Common myeloid progenitor, CD34-positive (primary cell): ENCODE measurements around the gene TOM1L1.

Experiments used
- CTCF ChIA-PET: fragments of 350-600 bp; sonication (Branson Sonifier 250); formaldehyde crosslinking; loops from one replicate; lab custom pipeline; 2021; ENCODE audit warnings: antibody characterized with exemption; lab: Charles Lee
- POLR2A ChIA-PET: fragments of 350-600 bp; sonication (Branson Sonifier 250); formaldehyde crosslinking; loops from one replicate; lab custom pipeline; 2021; ENCODE audit warnings: antibody characterized with exemption; lab: Charles Lee
- DNase-seq, 3 donors: peaks; one replicate each; pipeline versions ENCODE4 v3.0.0 to v3.0.0-alpha.2; 2013
- H3K27ac ChIP-seq, 2 experiments: 1 replicate in 1 of 2; 2 replicates in 1 of 2; pipeline ENCODE4 v1.7.0; 2013; ENCODE audit warnings: inconsistent platforms in 2 of 2, low read length in 2 of 2, mild to moderate bottlenecking in 2 of 2, low read depth in 1 of 2, moderate library complexity in 1 of 2; ENCODE audit not compliant: severe bottlenecking in 2 of 2, insufficient read depth in 1 of 2, poor library complexity in 1 of 2
- H3K27me3 ChIP-seq, 5 experiments: replicated peaks in 2 of 5; 1 replicate in 3 of 5; 2 replicates in 2 of 5; pipeline versions ENCODE4 v1.6.1 to v1.7.0; 2013; ENCODE audit warnings: low read length in 4 of 5, mild to moderate bottlenecking in 2 of 5, moderate library complexity in 2 of 5, inconsistent platforms in 1 of 5; ENCODE audit not compliant: insufficient read depth in 5 of 5, control insufficient read depth in 4 of 5
- H3K36me3 ChIP-seq, 4 experiments: 1 replicate in 2 of 4; 2 replicates in 2 of 4; pipeline versions ENCODE4 v1.6.1 to v1.7.0; 2013; ENCODE audit warnings: low read length in 3 of 4, control low read depth in 1 of 4, mild to moderate bottlenecking in 1 of 4; ENCODE audit not compliant: control insufficient read depth in 4 of 4, insufficient read depth in 4 of 4
- H3K4me1 ChIP-seq, 4 experiments: 1 replicate in 3 of 4; 2 replicates in 1 of 4; pipeline versions ENCODE4 v1.6.1 to v1.7.1; 2013; ENCODE audit warnings: low read length in 3 of 4, mild to moderate bottlenecking in 3 of 4, control low read depth in 1 of 4, inconsistent platforms in 1 of 4, moderate library complexity in 1 of 4; ENCODE audit not compliant: control insufficient read depth in 4 of 4, insufficient read depth in 4 of 4; ENCODE audit errors: control extremely low read depth in 1 of 4
- H3K4me3 ChIP-seq, 7 experiments: 1 replicate in 4 of 7; 2 replicates in 3 of 7; pipeline versions ENCODE4 v1.5.1 to v1.7.0; 2013; ENCODE audit warnings: mild to moderate bottlenecking in 7 of 7, low read length in 6 of 7, moderate library complexity in 6 of 7, inconsistent platforms in 2 of 7, low read depth in 2 of 7, control low read depth in 1 of 7; ENCODE audit not compliant: insufficient read depth in 4 of 7, control insufficient read depth in 1 of 7; ENCODE audit errors: extremely low read depth in 1 of 7
- H3K9me3 ChIP-seq, 5 experiments: 1 replicate in 4 of 5; 2 replicates in 1 of 5; pipeline versions ENCODE4 v1.6.1 to v1.7.1; 2013; ENCODE audit warnings: low read length in 4 of 5, mild to moderate bottlenecking in 2 of 5, inconsistent platforms in 1 of 5, low read depth in 1 of 5, moderate library complexity in 1 of 5; ENCODE audit not compliant: control insufficient read depth in 4 of 5, insufficient read depth in 2 of 5; ENCODE audit errors: control extremely low read depth in 1 of 5
- WGBS: methylation state at CpG from one replicate; pipeline ENCODE4 v1.1.5; 2013; ENCODE audit not compliant: insufficient coverage; 5-methylcytosine and 5-hydroxymethylcytosine counted together

TOM1L1 gene

GRCh38 chr17:54898576-54898975 lies 2.1 kb upstream of the TOM1L1 start:
- DNase-seq: no peak
- POLR2A ChIA-PET: no interaction called here
- 57% methylated on average over 3 of the region's 3 CpGs for WGBS

GRCh38 chr17:54899201-54899600 lies 1.5 kb upstream of the TOM1L1 start:
- Histone ChIP-seq H3K36me3 (no peaks in the 10 kb centered on the region), H3K9me3 (no peaks in the 10 kb centered on the region), H3K27me3 (peaks cover 0 to 15% (median 0%) of the 10 kb centered on the region in 5 experiments), H3K27ac (no peak overlapping the region), H3K4me3 (no peak overlapping the region), H3K4me1 (peaks cover 0 to 16% (median 11%) of the 10 kb centered on the region in 4 experiments)
- WGBS: no CpG with 5 or more reads among the region's 3 CpGs
- DNase-seq: peak in 1 of 3 donors; percentile 5
- ChIA-PET POLR2A (interaction anchor here (0.6 kb wide), 1 partner anchor 24 kb away, joined by 3 read pairs; no protein-coding TSS in a partner anchor), CTCF (no interaction called here)

More at GRCh38 chr17:54898576-54898975, 2.1 kb upstream of the TOM1L1 start:
- no peak overlapping the region for H3K27ac ChIP-seq
- no peak overlapping the region for H3K4me3 ChIP-seq
- H3K36me3 ChIP-seq: no peaks in the 10 kb centered on the region
- CTCF ChIA-PET: no interaction called here
- peaks cover 0 to 16% (median 11%) of the 10 kb centered on the region in 4 experiments for H3K4me1 ChIP-seq
- peaks cover 0 to 15% (median 0%) of the 10 kb centered on the region in 5 experiments for H3K27me3 ChIP-seq
- H3K9me3 ChIP-seq: no peaks in the 10 kb centered on the region

GRCh38 chr17:54899721-54900456 lies 763 bp upstream of the TOM1L1 start:
- Histone ChIP-seq H3K27me3 (peaks cover 0 to 15% (median 0%) of the 10 kb centered on the region in 5 experiments), H3K27ac (no peak overlapping the region), H3K4me1 (peaks cover 0 to 16% (median 11%) of the 10 kb centered on the region in 4 experiments), H3K36me3 (no peaks in the 10 kb centered on the region), H3K9me3 (no peaks in the 10 kb centered on the region), H3K4me3 (peak overlapping the region; percentile 33 to 81 (median 68))
- ChIA-PET POLR2A (interaction anchor here (0.6 kb wide), 1 partner anchor 25 kb away, joined by 3 read pairs; no protein-coding TSS in a partner anchor), CTCF (no interaction called here)
- 4% methylated on average over 9 of the region's 18 CpGs for WGBS
- DNase-seq: peak in 2 of 3 donors; percentile 35 to 36

DNA sequence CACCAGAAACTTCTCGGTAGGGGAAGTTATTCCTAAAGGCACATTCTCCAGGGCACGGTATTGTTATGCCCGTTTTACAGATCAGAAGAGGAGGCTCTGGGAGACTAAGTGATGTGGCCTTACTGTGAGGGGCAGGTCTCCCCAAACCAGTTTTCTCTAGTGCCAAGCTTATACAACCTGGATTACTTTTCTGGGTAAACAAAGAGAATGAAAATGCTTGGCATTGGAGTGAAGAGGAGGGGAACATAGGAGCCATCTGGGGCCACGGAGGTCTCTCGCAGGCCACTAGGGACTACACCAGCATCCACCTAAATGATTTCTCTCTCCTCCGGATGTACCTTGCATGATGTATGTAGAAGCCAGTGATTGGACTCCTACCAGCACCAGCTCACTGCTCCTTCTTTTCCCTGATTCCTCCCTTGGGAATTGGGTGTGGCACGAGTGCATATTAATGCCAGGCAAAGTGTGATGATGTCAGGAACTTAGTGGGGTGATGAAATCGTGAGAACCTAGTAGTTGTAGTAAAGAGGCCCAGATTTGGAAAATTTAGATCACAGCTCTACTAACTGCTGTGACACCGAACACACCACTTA lies 674 bp downstream of the TOM1L1 start:
- H3K36me3 ChIP-seq: peaks cover 0 to 3% (median 0%) of the 10 kb centered on the region in 4 experiments
- POLR2A ChIA-PET: no interaction called here
- CTCF ChIA-PET: interaction anchor here (0.8 to 1.1 kb wide), 2 partner anchors 11 to 67 kb away, joined by 3 read pairs; partner anchors contain the start of genes COX11 and STXBP4
- H3K27me3 ChIP-seq: peaks cover 0 to 13% (median 0%) of the 10 kb centered on the region in 5 experiments
- peaks cover 0 to 16% (median 11%) of the 10 kb centered on the region in 4 experiments for H3K4me1 ChIP-seq
- peak overlapping the region in 6 of 7 experiments; percentile 39 to 81 (median 73) for H3K4me3 ChIP-seq
- WGBS: 22% methylated on average over 3 of the region's 9 CpGs
- H3K27ac ChIP-seq: no peak overlapping the region
- peak in 1 of 3 donors; percentile 13 for DNase-seq
- no peaks in the 10 kb centered on the region for H3K9me3 ChIP-seq

- CTCF ChIA-PET: interaction anchor here (0.8 kb wide), 1 partner anchor 10 kb away, joined by 3 read pairs; no protein-coding TSS in a partner anchor
- Histone ChIP-seq H3K4me1 (peaks cover 0 to 16% (median 11%) of the 10 kb centered on the region in 4 experiments), H3K27me3 (peaks cover 0 to 13% (median 0%) of the 10 kb centered on the region in 5 experiments), H3K36me3 (peaks cover 0 to 3% (median 0%) of the 10 kb centered on the region in 4 experiments), H3K9me3 (no peaks in the 10 kb centered on the region), H3K27ac (no peak overlapping the region), H3K4me3 (no peak overlapping the region)
- POLR2A ChIA-PET: no interaction called here
- 97% methylated on average over 7 of the region's 9 CpGs for WGBS
- DNase-seq: no peak
These were observed 1.4 kb downstream of the TOM1L1 start for GRCh38 chr17:54902017-54902416.

DNA sequence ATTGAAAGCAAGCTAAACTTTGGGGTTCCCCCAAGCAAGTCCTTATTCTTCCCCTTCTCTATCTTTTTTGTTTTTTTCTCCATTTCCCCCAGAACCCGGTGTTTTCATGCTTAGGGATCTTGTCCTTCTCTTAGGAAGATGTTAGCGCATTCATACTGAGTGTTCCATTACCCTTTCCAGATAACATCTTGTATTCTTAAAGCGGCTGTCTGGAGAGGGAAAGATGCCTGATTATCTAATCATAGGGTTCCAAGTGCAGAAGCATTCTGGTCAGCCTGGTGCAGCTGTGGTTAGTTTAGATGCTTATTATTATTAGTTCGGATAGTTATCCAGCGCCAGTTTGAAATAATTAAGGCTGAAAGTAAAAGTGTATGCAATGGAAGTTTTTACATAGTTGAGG lies 2.0 kb downstream of the TOM1L1 start:
- Histone ChIP-seq H3K9me3 (no peaks in the 10 kb centered on the region), H3K27me3 (peaks cover 0 to 12% (median 0%) of the 10 kb centered on the region in 5 experiments), H3K4me3 (no peak overlapping the region), H3K36me3 (peaks cover 0 to 4% (median 2%) of the 10 kb centered on the region in 4 experiments), H3K27ac (no peak overlapping the region), H3K4me1 (peaks cover 0 to 16% (median 11%) of the 10 kb centered on the region in 4 experiments)
- DNase-seq: no peak
- WGBS: 89% methylated on average over 3 of the region's 5 CpGs
- ChIA-PET POLR2A (no interaction called here), CTCF (no interaction called here)
